Thymus (tissue), 14 donors: ENCODE results near the gene PRSS8. TPM values are rescaled to one million over a fixed set of nuclear protein-coding genes. Genes with fewer than 3 reads are reported as not detected.

ENCODE experiments used
- DNase-seq, 9 donors: peaks; one replicate each; pipeline ENCODE4 v3.0.0-alpha.2; 2013; ENCODE audit warnings: low spot score in 9 of 9, low read depth in 6 of 9, missing footprints in 1 of 9
- H3K27ac ChIP-seq, 2 donors: one replicate each; pipeline ENCODE4 v1.5.1; 2013; ENCODE audit warnings: control low read depth in 1 of 2, low read depth in 1 of 2, low read length in 1 of 2, mild to moderate bottlenecking in 1 of 2, moderate library complexity in 1 of 2
- H3K27me3 ChIP-seq, 2 donors: one replicate each; pipeline ENCODE4 v1.5.1; 2013; ENCODE audit warnings: low read length in 1 of 2; ENCODE audit not compliant: control insufficient read depth in 2 of 2, insufficient read depth in 1 of 2
- H3K36me3 ChIP-seq, 2 donors: one replicate each; pipeline ENCODE4 v1.5.1; 2013; ENCODE audit warnings: low read length in 1 of 2, mild to moderate bottlenecking in 1 of 2, moderate library complexity in 1 of 2; ENCODE audit not compliant: control insufficient read depth in 2 of 2, insufficient read depth in 2 of 2
- H3K4me1 ChIP-seq, 2 donors: one replicate each; pipeline ENCODE4 v1.5.1; 2013; ENCODE audit warnings: low read length in 2 of 2; ENCODE audit not compliant: control insufficient read depth in 2 of 2, insufficient read depth in 2 of 2
- H3K4me3 ChIP-seq, 2 donors: one replicate each; pipeline ENCODE4 v1.5.1; 2013; ENCODE audit warnings: low read length in 2 of 2, control low read depth in 1 of 2, mild to moderate bottlenecking in 1 of 2
- H3K9me3 ChIP-seq, 2 donors: one replicate each; pipeline ENCODE4 v1.5.1; 2013; ENCODE audit warnings: low read length in 1 of 2, mild to moderate bottlenecking in 1 of 2; ENCODE audit not compliant: control insufficient read depth in 2 of 2, insufficient read depth in 1 of 2
- WGBS: extraction: QIAGEN DNeasy Blood & Tissue Kit; methylation state at CpG from one replicate; pipeline ENCODE4 v1.1.7; 2013; 5-methylcytosine and 5-hydroxymethylcytosine counted together
- long read RNA-seq, 10 donors: transcript quantifications; one replicate each; lab custom pipeline, GENCODE V29; 2026
- polyA plus RNA-seq: library from polyadenylated mRNA; stranded (reverse); fragments of 200-250 nt; gene quantifications from one replicate; pipeline ENCODE4 v1.2.3, GENCODE V29; 2013
- total RNA-seq: library from RNA; stranded (reverse); fragments of 120-200 nt; gene quantifications from one replicate; pipeline ENCODE4 v1.2.4, GENCODE V29; 2013
- donor health status: healthy.

PRSS8 gene
- total RNA-seq, result 12.8 TPM
- 18.2 TPM for polyA plus RNA-seq
- long read RNA-seq, donor 1, result 0 reads
- long read RNA-seq, donor 2, result 0 reads
- long read RNA-seq, donor 3, partial matches to known transcripts, result 7 of 18 reads
- long read RNA-seq, donor 3, other reads (novel, unspliced or antisense), result 11 of 18 reads
- long read RNA-seq, donor 4, partial matches to known transcripts, result 0 of 5 reads
- long read RNA-seq, donor 4, other reads (novel, unspliced or antisense), result 5 of 5 reads
- long read RNA-seq, donor 5, partial matches to known transcripts, result 32 of 51 reads
- long read RNA-seq, donor 5, other reads (novel, unspliced or antisense), result 19 of 51 reads
- long read RNA-seq, donor 6, partial matches to known transcripts, result 0 of 8 reads
- long read RNA-seq, donor 6, other reads (novel, unspliced or antisense), result 8 of 8 reads
- long read RNA-seq, donor 7, partial matches to known transcripts, result 5 of 15 reads
- long read RNA-seq, donor 7, other reads (novel, unspliced or antisense), result 10 of 15 reads
- long read RNA-seq, donor 8, partial matches to known transcripts, result 0 of 6 reads
- long read RNA-seq, donor 8, other reads (novel, unspliced or antisense), result 5 of 6 reads
- long read RNA-seq, donor 9, result 0 reads
- long read RNA-seq, donor 10, partial matches to known transcripts, result 18 of 23 reads
- long read RNA-seq, donor 10, other reads (novel, unspliced or antisense), result 5 of 23 reads

GRCh38 chr16:31135535-31136286, at the start of gene PRSS8:
Gene PRSS8 (minus strand): TSS chr16:31135727. CDS start chr16:31135498, 229 bp downstream.
- Histone ChIP-seq H3K9me3 (no peaks in the 10 kb centered on the region), H3K27ac (peak within 1 kb of the TSS; percentile 15 to 62), H3K4me1 (peaks cover 0 to 7% of the 10 kb centered on the region in 2 donors), H3K27me3 (no peaks in the 10 kb centered on the region), H3K36me3 (peaks cover 16 to 24% of the 10 kb centered on the region in 2 donors), H3K4me3 (peak within 1 kb of the TSS in 1 of 2 donors; percentile 25)
- no peak for DNase-seq
- WGBS, result 91% methylated on average over 22 of the region's 22 CpGs

- no peak overlapping the region for H3K4me3 ChIP-seq
- 98% methylated on average over 14 of the region's 14 CpGs for WGBS
- H3K4me1 ChIP-seq, result peaks cover 16 to 39% of the 10 kb centered on the region in 2 donors
- peaks cover 74 to 85% of the 10 kb centered on the region in 2 donors for H3K36me3 ChIP-seq
- DNase-seq, result no peak
- no peaks in the 10 kb centered on the region for H3K27me3 ChIP-seq
- no peaks in the 10 kb centered on the region for H3K9me3 ChIP-seq
- no peak overlapping the region for H3K27ac ChIP-seq
These were observed 49.4 kb upstream of the PRSS8 start for GRCh38 chr16:31184888-31185287.

DNA sequence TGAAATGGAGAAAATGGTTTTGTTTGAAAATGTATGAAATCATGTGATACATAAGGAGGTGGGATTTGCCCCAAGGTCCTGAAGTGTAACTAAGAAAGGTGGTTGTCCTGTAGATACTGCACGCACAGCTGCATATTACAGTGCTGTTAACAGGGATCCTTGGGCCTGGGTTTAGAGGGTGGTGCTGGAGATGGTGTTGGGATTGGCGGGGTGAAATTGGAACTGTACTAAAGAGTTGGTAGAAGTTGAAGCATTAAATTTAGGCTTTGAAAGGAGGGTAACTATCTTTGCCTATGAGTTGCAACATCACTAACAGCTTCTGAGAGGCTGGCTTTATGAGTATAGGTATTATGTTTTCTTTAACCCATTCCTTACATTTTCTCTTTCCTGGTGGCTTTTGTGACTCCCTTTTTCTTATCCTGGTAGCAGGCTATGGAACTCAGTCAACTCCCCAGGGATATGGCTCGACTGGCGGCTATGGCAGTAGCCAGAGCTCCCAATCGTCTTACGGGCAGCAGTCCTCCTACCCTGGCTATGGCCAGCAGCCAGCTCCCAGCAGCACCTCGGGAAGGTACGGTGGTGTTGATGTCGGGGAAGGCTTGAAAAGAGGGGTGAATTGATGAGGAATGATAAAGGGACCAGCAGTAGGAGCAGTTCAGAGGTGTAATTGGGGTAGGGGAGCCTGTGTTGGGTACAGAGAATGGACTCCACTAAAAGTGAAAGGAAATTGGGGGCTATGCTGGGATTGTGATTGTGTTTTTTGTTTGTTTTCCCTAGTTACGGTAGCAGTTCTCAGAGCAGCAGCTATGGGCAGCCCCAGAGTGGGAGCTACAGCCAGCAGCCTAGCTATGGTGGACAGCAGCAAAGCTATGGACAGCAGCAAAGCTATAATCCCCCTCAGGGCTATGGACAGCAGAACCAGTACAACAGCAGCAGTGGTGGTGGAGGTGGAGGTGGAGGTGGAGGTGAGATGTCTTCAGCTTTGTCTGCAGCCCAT, 48.2 kb upstream of the PRSS8 start:
- Histone ChIP-seq H3K9me3 (no peaks in the 10 kb centered on the region), H3K4me3 (no peak overlapping the region), H3K27me3 (no peaks in the 10 kb centered on the region), H3K4me1 (peaks cover 18 to 47% of the 10 kb centered on the region in 2 donors), H3K36me3 (peaks cover 66 to 73% of the 10 kb centered on the region in 2 donors), H3K27ac (no peak overlapping the region)
- 95% methylated on average over 10 of the region's 10 CpGs for WGBS
- DNase-seq, result no peak

DNA sequence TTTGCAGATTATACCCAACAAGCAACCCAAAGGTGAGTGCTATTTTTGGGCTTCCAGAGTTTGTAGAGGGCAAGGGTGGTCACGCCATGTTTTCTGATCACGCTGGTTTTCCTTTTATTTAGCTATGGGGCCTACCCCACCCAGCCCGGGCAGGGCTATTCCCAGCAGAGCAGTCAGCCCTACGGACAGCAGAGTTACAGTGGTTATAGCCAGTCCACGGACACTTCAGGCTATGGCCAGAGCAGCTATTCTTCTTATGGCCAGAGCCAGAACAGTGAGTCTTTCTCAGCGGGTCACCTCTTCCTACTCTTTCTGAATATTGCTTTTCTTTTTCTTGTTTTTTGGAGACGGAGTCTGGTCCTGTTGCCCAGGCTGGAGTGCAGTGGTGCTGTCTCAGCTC, 46.9 kb upstream of the PRSS8 start:
- Histone ChIP-seq H3K27ac (no peak overlapping the region), H3K36me3 (peaks cover 53 to 60% of the 10 kb centered on the region in 2 donors), H3K27me3 (no peaks in the 10 kb centered on the region), H3K9me3 (no peaks in the 10 kb centered on the region), H3K4me1 (peaks cover 25 to 58% of the 10 kb centered on the region in 2 donors), H3K4me3 (peak overlapping the region; percentile 90 to 99)
- no peak for DNase-seq
- WGBS, result 63% methylated on average over 7 of the region's 7 CpGs

- H3K4me1 ChIP-seq, result peaks cover 34 to 69% of the 10 kb centered on the region in 2 donors
- H3K27me3 ChIP-seq, result no peaks in the 10 kb centered on the region
- H3K4me3 ChIP-seq, result peak overlapping the region; percentile 90 to 99
- no peaks in the 10 kb centered on the region for H3K9me3 ChIP-seq
- 4% methylated on average over 31 of the region's 31 CpGs for WGBS
- H3K27ac ChIP-seq, result peak overlapping the region; percentile 99 to 100
- peak in 3 of 9 donors; percentile 25 to 57 (median 28) for DNase-seq
- H3K36me3 ChIP-seq, result peaks cover 42 to 49% of the 10 kb centered on the region in 2 donors
These were observed 45.7 kb upstream of the PRSS8 start for GRCh38 chr16:31181102-31181830.

DNA sequence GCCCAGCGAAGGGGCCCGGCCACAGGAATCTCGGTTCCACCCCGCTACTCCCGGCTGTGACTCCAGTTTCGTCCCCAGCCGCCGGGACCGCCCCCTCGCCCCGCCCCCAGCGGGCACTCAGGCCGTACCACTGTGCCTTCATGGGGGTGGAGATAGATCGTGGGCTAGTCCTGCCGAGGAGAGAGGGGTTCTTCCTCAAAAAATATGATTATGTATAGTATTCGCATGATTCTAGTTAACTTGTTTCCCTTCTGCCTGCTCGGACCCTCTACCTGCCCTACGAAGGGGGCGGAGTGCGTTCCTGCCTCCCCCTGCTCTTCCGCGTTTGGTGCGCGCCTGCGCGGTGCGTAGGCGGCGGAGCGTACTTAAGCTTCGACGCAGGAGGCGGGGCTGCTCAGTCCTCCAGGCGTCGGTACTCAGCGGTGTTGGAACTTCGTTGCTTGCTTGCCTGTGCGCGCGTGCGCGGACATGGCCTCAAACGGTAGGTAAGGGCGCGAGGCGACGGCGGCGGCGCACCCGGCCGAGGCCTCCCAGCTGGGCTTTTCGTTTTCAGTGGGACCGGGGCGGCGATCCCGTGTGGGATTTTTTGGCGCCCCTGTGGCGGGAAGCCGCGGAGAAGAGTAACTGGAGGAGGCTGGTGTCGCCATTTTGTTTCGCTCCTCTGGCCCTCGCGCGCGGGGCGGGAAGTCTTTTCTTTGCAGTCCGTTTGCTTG, 44.4 kb upstream of the PRSS8 start, which contains the start of gene FUS:
Gene FUS, plus strand, starts transcription at position 393 of the 713 bp plus-strand sequence. Its CDS starts 76 bp downstream, at position 469.
- Histone ChIP-seq H3K9me3 (no peaks in the 10 kb centered on the region), H3K4me1 (peaks cover 30 to 59% of the 10 kb centered on the region in 2 donors), H3K27me3 (no peaks in the 10 kb centered on the region), H3K4me3 (peak within 1 kb of the TSS; percentile 90 to 99), H3K36me3 (peaks cover 28 to 35% of the 10 kb centered on the region in 2 donors), H3K27ac (peak within 1 kb of the TSS; percentile 99 to 100)
- WGBS, result under 1% methylated on average over 69 of the region's 69 CpGs
- DNase-seq, result peak; percentile 86 to 98 (median 94)

DNA sequence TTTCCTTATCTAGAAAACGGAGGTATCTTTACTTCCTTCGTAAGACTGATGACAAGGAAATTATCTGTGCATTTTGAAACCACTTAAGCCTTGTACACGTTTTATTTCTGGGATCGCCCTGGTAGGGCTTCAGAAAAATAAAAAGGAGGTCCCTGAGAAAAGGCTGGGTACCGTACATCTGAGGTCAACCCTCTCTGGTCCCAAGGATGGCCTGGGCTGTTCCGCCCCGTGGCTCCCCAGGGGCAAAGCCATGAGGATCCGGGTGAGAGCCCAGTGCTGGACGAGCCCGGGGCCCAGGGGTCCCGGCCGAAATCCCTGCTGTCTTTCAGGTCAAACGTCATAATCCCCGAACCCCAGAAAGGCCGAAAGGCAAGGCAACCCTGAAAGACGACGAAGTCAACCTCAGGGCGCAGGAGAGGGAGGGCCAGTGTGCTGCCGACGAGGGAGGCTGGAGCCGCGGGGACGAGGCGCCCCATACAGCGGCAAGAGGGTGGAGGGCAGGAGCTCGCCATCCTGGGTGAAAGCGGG, 43.8 kb upstream of the PRSS8 start:
- WGBS, result 3% methylated on average over 27 of the region's 27 CpGs
- peak overlapping the region; percentile 90 to 99 for H3K4me3 ChIP-seq
- H3K4me1 ChIP-seq, result peaks cover 30 to 58% of the 10 kb centered on the region in 2 donors
- peak in 2 of 9 donors; percentile 10 to 22 for DNase-seq
- H3K36me3 ChIP-seq, result peaks cover 22 to 30% of the 10 kb centered on the region in 2 donors
- H3K27me3 ChIP-seq, result no peaks in the 10 kb centered on the region
- peak overlapping the region; percentile 99 to 100 for H3K27ac ChIP-seq
- no peaks in the 10 kb centered on the region for H3K9me3 ChIP-seq
